HCT116 (cell line): ENCODE measurements around the gene DCTD.

Experiments
- CTCF ChIP-seq, 3 experiments: fragments of 200-600 bp in 1 of 3; sonication (generic) in 1 of 3; IDR thresholded peaks in 2 of 3; conservative IDR thresholded peaks in 1 of 3; 2 replicates each; pipeline ENCODE4 v1.5.1; 2012 to 2017; ENCODE audit warnings: low read depth in 2 of 3, low read length in 2 of 3, antibody characterized with exemption in 1 of 3, borderline replicate concordance in 1 of 3, control low read depth in 1 of 3, mild to moderate bottlenecking in 1 of 3, mixed read lengths in 1 of 3, mixed run types in 1 of 3, moderate library complexity in 1 of 3; ENCODE audit not compliant: insufficient read depth in 1 of 3
- EZH2phosphoT487 ChIP-seq: fragments of 200-600 bp; IDR thresholded peaks from 2 replicates; pipeline ENCODE4 v1.6.1; 2018; ENCODE audit warnings: antibody characterized with exemption, borderline replicate concordance
- JUND ChIP-seq: IDR thresholded peaks from 2 replicates; pipeline ENCODE4 v1.6.1; 2012
- POLR2A ChIP-seq: IDR thresholded peaks from 2 replicates; pipeline ENCODE4 v1.7.0; 2011; ENCODE audit warnings: borderline replicate concordance; ENCODE audit not compliant: insufficient read depth, insufficient read length; ENCODE audit errors: extremely low read depth
- YY1 ChIP-seq: IDR thresholded peaks from 2 replicates; pipeline ENCODE4 v1.6.1; 2011; ENCODE audit warnings: low read length, low read depth, moderate library complexity, mild to moderate bottlenecking; ENCODE audit not compliant: insufficient replicate concordance; ENCODE audit errors: extremely low read depth

GRCh38 chr4:182921608-182922007, 4.4 kb upstream of the DCTD start:
- TF ChIP-seq CTCF (IDR thresholded peaks at IDR 0.05 in 2 of 3, conservative IDR thresholded peaks at IDR 0.05 in 1 of 3; ENCODE audit: borderline replicate concordance in 1 of 3, insufficient read depth in 1 of 3, low read depth in 2 of 3, low read length in 2 of 3) (no peak), POLR2A (no peak), EZH2phosphoT487 (no peak), YY1 (no peak), JUND (no peak)
